HG02678 (cell line): Measurements from ENCODE around the gene ADCY2.

Source experiments
- ATAC-seq: cut with Tn5 transposase; IDR thresholded peaks from one replicate; pipeline ENCODE4 v1.9.1; 2021; ENCODE audit warnings: mild to moderate bottlenecking, moderate library complexity; ENCODE audit not compliant: unreplicated experiment

Gene ADCY2

DNA sequence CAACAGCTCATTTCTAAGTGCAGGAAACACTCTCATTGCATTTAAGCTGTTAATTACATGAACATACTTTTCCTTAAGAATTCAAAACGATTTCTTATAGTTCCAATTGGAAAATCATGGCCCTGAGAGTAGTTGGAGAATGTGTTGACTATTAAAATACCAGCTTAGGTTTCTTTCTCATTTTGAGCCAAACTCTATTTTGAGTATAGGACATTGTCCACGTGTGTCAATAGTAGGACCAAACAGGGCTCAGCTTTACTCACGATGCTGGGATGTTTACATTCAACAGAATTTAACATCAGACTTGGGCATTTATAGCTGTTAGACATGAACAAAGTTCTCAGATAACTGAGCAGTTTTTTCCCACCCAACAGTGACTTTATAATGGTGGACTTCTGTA is 39.6 kb downstream of the ADCY2 start:
- ATAC-seq = no peak

DNA sequence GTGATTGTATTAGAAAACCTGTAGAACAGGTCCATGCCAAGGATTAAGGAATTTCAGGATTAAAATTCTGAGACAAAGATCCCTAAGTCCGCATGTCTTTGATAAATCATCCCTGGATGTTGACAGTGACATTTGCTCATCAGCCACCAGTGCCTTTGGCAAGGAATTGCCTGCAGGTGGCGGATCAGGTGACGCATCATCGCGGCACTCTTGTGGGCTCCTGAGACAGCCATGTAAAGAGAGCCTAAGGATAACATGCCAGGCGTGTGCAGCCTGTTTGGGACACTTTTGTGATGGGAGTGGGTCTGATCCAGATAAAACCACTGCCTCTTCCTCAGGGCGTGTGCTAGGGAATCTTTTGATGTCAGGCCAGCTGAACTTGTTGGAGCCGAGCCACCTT is 40.6 kb downstream of the ADCY2 start:
- no peak for ATAC-seq

DNA sequence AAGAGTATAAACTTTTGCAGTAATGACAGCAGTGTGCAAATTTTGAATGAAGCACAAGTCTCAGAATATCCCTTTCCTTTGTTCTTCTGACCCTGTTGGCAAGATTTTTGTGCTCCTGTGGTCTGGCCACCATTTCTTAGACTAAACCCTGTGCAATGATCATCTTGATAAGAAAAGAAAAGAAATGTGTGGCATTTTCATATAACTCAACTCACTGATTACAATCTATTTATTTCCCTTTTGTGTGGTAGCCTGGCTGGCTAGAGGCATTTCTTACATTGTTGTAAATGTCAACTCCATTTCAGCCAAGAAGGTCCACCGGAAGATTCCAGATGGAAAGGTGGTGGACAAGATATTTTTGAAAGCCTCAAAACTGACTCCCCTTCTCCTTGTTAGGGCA is 41.9 kb downstream of the ADCY2 start:
- ATAC-seq = no peak

DNA sequence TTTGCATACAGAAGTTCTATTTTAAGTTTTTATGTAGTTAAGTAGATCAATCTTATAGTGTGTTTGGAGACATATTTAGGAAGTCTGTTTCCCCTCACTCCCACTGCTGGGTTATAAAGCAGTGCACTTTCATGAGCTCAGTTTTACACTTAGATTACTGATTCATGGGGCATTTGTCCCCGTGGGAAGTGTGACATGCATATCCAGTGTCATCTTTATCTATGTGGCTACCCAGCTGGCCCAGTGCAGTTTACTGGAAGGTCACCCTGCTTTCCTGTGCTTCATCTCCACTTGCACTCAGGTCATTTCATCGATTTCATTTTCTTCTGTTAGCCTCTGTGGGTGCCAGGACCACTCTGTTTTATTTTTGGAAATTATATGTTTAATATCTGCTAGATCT is 49.1 kb downstream of the ADCY2 start:
- ATAC-seq = no peak

DNA sequence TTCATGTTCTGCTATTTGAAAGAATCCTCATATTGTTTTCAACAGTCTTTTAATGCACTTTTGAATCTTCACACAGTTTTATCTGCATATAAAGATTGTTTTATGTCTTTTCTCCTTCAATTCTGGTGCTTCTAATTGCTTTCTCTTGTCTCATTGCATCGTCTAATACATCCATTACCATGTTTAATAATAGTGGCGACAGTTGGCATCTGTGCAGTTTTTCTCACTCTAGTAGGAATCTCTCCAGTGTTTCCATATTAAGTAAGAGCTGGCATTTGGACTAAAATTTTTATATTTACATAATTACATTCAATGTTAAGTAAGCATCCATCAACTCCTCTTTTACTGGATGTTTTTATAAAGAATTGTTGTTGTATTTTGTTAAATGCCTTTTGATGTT is 49.9 kb downstream of the ADCY2 start:
- ATAC-seq = no peak

DNA sequence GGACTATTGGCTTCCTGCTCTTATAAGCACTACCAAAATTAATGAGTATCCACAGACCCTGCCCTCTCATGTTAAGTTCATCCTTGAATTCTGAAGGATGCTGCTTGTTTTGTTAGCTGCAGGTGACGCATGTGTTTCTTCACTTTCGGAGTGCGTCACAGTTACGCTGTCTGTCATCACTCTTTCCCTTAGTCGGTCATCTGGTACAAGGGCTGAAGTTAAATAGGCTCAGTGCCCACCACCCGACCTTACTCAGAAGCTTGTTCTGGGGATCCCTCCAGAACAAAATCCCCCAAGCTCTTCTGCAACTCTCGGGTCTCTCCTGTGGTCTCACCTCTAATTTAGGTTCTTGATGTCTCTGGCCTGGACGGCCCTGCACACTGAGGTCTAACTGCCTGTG is 51.0 kb downstream of the ADCY2 start:
- ATAC-seq = no peak

DNA sequence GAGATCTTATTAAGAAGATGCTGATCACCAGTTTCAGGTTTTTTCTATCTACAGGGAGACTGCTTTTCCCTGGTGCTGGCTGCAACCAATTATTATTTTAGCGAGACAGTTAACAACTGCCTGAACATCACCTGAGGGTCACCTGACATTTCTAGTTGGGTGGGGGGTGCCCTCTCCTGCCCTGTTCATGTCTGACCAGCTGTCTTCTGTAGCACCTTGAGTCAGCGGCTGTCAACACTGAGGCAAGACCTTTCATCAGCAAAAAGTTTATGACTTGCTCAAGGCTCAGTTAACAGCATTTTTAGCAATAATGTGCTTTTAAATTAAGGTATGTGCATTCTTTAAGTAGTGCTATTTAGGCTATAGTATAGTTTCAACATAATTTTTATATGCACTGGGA is 58.0 kb downstream of the ADCY2 start:
- no peak for ATAC-seq

DNA sequence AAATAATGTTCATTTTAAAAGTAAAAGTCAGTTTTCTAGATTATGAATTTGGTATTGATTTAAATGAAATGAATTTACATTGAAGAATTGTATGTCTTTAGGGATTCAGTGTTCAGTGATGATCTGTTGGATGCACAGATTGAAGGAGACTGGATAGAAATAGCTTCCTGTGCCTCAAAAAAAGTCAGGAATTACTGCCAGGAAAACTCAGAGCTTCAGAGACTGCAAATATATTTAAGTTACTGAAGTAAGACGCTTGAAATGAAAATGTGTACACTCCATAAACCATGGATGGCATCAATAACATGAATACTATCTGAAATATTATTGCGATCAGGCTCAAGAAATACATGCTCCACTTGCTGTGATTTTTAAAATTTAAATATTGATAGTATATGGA is 60.3 kb downstream of the ADCY2 start:
- no peak for ATAC-seq

DNA sequence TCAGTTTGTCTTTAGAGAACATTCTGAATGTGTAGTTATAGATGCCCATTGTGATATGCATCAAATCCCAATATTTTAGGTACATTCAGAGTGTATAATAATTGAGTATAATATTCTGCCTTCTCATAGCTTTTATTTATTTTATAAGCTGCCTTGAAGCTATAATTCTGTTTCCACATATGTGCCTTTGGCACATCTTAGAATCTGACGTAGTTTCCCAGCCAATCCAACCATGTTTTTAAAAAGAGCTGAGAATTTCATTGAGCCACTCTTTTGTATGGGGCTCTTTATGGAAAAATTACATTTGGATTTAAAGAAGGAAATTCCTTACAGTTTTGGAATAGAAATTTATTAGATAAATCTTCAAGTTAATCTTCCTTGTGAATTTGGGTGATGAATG is 65.4 kb downstream of the ADCY2 start:
- no peak for ATAC-seq

DNA sequence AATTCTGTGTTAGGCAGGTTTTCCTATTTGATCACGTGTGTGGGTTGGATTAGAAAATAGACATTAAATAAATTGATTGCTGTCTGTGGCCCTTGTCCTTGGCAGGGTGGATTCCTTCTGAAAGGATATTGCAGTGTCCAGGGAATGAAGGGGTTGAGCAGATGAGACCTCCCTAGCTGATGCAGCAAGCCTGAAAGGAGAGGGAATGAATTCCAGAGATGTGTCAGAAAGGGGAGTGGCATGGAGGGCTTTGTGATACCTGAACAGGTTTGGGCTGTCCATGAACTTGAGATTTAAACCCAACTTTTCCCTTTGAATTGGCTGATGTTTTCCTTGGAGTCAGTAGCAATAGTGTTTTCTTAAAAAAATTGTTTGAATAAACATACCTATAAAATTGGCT is 66.8 kb downstream of the ADCY2 start:
- ATAC-seq = no peak

DNA sequence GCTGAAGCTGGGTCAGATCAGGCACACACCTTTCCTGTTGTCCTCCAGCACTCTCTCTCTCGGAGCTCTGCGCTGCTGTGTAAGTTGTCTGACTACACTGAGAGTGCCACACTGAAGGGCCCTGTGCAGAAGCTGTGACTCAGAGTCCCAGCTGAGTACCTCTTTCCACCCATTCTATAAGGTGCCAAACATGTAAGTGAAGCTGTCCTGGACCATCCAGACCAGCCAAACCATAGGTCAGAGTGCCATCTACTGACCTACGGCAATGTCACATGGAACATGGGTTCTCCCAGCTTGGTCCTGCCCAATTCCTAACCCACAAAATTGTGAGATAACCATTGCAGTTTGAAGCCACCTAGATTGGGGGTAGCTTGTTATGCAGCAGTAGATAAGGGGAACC is 68.2 kb downstream of the ADCY2 start:
- no peak for ATAC-seq

DNA sequence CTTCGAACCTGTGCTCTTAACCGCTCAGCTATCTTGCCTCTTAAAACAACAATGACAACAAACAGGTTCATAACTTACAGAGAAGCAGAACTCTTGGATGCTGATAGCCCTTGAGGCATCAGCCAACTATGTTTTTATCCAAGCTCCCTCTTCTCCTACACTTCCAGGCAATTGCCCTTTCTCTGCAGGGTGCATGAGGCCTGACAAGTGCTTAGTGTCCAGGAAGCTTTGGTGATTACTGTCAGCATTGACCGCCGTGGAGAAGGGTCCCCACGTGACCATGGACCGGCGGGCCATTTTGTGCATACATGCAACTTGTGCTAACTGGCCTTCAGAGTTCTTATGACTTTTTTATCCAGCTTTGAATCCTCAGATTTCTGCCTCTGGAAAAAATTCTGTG is 71.2 kb downstream of the ADCY2 start:
- no peak for ATAC-seq

DNA sequence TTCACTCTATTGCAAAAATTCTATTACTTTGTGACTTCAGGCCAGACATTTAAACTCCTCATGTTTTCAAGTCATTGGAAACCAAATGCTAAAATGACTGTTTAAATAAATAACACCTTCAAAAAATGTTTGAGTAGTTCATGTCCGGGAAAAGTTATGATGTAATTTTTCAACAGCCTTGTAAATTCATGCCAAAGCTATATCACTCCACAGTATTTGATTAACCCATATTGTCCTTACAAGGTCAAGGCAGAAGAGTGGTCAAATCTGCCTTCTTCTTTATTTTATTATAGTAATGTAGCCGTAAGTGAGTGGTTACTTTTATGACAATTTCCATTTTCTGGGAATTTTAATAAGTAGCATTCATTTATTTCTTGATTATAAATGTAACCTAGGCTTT is 72.8 kb downstream of the ADCY2 start:
- no peak for ATAC-seq

DNA sequence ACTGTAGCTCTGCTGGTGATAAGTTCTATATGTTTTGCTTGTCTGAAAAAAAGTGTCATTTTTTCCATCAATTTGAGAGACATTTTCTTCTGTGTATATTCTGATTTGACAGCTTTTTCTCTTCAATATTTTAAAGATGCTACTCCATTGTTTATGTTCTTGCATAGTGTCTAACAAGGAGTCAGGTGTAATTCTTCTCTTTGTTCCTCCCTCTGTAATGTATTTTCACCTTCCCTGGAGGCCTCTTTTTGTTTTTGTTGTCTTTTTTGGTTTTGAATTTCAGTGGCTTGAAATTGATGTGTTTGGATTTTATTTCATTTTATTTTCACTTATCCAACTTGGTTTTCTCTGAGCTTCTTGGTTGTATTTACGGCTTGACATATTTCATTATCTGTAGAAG is 75.8 kb downstream of the ADCY2 start:
- no peak for ATAC-seq

DNA sequence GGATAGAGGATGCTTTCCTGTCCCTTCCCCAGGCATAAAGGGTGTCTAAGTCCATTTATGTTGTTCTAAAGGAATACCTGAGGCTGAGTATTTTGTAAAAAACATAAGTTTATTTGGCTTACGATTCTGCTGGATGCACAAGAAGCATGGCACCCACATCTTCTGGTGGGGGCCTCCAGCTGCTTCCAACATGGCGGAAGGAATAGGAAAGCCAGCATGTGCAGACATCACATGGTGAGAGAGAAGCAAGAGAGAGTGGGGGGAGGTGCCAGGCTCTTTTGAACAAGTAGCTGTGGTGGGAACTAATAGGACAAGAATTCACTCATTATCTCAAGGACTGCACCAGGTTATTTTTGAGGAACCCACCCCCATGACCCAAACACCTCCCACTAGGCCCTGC is 77.2 kb downstream of the ADCY2 start:
- no peak for ATAC-seq

DNA sequence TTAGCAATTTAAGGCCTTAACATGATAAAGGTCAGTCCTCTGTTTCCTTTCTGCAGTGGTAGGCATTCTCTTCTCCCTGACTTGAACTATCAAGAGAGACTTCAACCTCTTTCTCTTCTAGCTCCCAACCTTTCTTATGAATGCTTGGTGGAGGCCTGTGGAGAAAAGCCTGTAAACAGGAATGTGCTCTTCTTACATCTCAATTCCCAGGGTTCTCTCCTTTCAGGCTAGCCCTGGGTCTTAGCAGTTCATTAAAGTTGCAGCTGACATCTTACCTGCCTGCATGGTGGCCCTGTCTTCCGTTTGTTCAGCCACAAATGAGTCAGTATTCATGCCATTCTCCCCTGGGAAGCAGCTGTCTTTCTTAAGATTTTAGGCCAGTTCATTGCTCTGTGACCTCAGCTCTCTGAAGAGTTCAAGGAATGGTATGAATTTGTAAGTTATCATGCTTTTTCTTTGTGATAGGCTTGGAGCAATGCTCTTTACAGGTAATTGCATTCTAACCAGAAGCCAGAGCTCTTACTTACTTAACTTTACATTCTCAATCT is 77.8 kb downstream of the ADCY2 start:
- no peak for ATAC-seq

DNA sequence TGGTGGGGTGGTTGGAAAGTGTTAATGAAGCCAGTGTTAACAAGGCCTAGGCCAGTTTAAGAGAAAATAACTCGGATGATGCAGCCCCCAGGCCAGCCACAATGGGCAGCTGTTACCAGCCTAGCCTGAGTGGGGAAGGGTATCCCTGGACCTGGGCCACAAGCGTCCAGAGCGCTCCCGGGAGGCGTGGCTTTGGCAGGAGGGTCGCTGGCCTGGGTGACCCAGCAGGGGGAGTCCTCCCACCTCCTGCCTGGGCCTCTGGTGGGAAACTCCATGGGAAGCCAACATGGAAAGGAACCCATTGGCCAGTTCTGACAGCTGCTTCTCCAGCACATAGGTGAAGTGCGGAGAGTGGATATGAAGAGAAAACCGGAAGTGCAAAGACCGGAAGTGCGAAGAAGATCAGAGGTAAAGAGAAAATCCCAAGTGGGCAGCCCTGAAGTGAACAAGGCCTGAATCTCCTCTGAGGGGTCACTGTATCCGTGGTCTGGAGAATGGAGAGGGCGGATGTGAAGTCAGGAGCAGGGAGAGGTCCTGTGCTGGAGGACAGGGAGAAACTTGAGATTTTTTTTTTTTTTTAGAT is 79.0 kb downstream of the ADCY2 start:
- ATAC-seq = no peak

DNA sequence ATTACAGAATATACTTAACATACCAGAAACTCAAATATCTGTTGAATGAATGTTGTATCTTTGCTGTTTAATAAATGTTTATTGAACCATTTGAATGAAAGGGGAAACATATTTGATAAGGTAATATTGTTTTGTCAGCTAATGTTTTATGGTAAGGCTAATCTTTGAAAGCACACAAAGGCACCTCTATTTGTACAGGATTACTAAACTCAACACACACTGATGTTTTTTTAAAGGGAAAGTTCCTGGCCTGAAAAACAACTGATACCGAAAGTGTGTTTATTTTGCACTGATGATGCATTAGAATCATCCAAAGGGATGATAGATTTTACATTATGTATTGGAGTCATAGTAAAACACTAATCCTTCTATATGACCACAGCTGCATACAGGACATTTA is 82.5 kb downstream of the ADCY2 start:
- no peak for ATAC-seq

DNA sequence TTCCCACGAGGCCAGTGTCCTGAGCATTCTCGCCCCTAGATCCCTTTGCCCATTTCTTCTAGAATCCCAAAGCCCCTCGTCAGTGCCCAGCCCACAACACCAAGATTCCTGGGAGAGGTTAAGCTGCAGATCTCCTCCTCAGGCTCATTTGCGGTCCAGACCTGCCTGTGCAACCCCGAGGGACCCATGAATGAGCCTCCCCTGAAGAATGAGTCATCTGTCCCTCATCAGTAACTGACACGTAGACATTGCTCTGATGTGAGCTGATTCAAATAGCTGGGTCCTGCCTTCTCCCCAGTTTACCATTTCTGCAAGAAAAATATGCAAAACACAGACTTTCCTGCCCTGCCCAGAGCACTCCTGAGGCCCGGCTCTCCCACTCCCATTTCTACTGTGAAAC is 92.8 kb downstream of the ADCY2 start:
- no peak for ATAC-seq

DNA sequence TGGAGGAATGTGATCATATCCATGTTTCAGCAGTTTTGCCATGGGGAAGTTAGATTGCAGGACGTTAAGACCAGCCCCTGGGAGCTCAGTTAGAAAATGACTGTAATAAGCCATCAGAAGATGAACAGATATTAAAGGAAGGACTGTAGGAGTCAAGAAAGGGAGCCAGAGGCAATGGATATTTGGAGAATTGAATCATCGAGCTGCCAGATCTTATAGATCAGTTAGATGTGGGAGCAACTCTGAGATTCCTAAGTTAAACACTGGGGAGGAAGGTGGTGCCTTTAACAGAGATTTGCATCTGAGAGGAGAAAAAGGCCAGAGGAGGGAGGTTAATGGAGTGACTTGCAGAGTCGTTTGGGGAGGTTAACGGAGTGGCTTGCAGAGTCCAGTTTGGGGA is 96.4 kb downstream of the ADCY2 start:
- ATAC-seq = no peak

DNA sequence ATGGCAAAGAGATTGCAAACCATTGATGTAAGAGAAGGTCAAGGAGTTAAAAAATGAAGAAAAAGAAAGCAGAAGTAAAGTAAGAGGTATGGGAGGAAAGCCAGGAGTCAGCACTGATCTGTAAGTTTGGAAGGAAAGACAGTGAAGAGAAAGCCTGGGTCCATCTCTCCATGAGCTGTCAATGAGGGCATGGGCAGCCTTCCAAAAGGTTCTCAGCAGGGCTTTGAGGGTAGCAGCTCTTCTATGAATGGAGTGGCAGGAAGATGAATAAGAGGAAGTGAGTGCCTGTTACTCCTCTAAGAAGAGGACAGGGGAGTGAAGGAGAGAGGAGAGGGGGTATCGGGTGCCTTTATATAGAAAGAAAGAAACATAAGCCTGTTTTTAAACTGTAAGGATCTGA is 97.1 kb downstream of the ADCY2 start:
- ATAC-seq = no peak

DNA sequence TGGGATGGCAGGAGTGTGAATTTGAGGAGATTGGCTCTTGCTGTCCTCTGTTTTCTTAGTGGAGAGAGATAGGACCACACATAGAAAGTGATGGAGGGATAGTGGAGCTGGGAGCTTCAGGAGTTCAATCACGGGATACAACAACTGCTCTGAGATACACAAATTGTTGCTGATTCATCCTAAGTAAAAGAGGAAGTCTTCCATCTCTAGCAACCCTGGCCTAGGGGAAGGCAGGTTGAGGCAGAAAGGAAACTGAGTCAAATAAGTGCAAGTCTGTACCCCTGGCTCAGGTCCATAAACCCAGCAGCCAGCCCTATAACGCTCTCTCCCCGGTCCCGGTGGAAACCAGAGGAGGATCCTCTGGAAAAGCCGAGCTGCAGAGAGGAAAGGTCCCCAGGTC is 97.7 kb downstream of the ADCY2 start:
- no peak for ATAC-seq

DNA sequence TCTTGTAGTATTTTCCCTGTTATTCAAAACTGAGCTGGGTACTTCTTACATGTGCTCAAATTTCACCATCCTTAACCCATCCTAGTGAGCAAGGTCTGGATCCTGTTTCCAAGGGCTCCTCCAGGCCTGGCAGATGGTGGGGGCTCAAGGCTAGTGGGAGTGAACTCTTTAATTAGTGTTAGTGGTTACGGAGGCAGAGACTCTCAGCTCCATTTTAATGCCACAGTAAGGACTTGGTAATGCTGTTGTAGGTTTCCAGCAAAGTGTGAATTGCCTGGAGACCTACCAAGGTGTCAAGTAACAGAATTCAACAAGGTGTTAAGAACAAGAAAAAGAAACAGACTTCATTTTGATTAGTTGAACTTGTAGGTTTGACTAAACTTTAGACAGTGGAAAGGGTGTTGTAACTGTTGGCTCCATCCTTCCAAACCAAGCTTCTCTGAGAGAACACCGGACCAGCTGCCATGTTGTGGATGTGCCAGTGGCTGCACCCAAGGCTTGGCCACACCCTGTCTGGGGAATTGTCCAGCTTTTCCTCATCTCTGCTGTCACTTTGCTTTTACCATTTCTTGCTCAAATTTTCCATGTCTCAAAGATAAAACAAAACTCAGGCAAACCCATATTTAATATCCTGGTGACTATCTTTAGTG is 98.7 kb downstream of the ADCY2 start:
- ATAC-seq = no peak
